ENCODE results near the gene SUPT3H.

DNA sequence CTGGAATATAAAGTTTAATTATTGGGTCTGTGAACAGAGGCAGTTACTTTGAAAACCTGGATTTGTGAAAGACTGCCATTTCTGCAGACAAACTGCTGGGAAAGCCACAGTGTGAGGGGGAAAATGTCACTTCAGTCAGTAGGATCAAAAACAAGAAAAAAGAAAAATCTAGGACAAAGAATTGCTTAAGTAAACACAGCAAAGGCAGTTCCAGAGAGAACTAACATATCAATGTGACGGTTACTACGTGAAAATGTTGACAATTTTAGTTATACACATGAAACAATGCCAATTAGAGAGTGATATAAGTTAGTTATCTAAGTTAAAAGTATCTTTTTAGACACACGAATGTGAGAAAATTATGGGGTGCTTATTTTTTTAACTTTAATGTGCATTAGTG, 320.0 kb downstream of the SUPT3H start:
- TF ChIP-seq, protein P1, sequence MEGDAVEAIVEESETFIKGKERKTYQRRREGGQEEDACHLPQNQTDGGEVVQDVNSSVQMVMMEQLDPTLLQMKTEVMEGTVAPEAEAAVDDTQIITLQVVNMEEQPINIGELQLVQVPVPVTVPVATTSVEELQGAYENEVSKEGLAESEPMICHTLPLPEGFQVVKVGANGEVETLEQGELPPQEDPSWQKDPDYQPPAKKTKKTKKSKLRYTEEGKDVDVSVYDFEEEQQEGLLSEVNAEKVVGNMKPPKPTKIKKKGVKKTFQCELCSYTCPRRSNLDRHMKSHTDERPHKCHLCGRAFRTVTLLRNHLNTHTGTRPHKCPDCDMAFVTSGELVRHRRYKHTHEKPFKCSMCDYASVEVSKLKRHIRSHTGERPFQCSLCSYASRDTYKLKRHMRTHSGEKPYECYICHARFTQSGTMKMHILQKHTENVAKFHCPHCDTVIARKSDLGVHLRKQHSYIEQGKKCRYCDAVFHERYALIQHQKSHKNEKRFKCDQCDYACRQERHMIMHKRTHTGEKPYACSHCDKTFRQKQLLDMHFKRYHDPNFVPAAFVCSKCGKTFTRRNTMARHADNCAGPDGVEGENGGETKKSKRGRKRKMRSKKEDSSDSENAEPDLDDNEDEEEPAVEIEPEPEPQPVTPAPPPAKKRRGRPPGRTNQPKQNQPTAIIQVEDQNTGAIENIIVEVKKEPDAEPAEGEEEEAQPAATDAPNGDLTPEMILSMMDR (conservative IDR thresholded peaks at IDR 0.05 in 1 of 2, IDR thresholded peaks at IDR 0.05 in 1 of 2; ENCODE audit: extremely low read depth in 1 of 2, insufficient read depth in 1 of 2, low read depth in 1 of 2, low read length in 2 of 2): no peak
- no peak for TF ChIP-seq EZH2 (IDR thresholded peaks at IDR 0.05; ENCODE audit: borderline replicate concordance, low read length)

All from mammary epithelial cell (primary cell).